H9 (cell line): ENCODE data around the gene PTPRN2. TPM values are rescaled to one million over a fixed set of nuclear protein-coding genes. Genes with fewer than 3 reads are reported as not detected.

Experiments
- DNase-seq: peaks from one replicate; pipeline ENCODE4 v3.0.0-alpha.2; 2017
- H2AFZ ChIP-seq: one replicate; pipeline ENCODE4 v1.6.1; 2013; ENCODE audit warnings: mild to moderate bottlenecking, low read length, control low read depth, moderate library complexity
- H2AK5ac ChIP-seq: 2 replicates; pipeline ENCODE4 v1.6.1; 2013; ENCODE audit warnings: low read length, control low read depth, mixed read lengths; ENCODE audit not compliant: insufficient read length
- H2BK120ac ChIP-seq: one replicate; pipeline ENCODE4 v1.6.1; 2013; ENCODE audit warnings: low read depth, mild to moderate bottlenecking, low read length, control low read depth, inconsistent platforms; ENCODE audit not compliant: poor library complexity, severe bottlenecking
- H2BK12ac ChIP-seq: 2 replicates; pipeline ENCODE4 v1.6.1; 2013; ENCODE audit warnings: low read length, control low read depth, mixed read lengths, low read depth; ENCODE audit not compliant: insufficient read length
- H2BK15ac ChIP-seq: 2 replicates; pipeline ENCODE4 v1.6.1; 2013; ENCODE audit warnings: low read depth, low read length, control low read depth
- H2BK20ac ChIP-seq: one replicate; pipeline ENCODE4 v1.6.1; 2013; ENCODE audit warnings: low read depth, mild to moderate bottlenecking, low read length, control low read depth, inconsistent platforms; ENCODE audit not compliant: poor library complexity, severe bottlenecking
- H2BK5ac ChIP-seq: 2 replicates; pipeline ENCODE4 v1.6.1; 2013; ENCODE audit warnings: low read length, control low read depth, mixed read lengths; ENCODE audit not compliant: insufficient read length
- H3K14ac ChIP-seq: 2 replicates; pipeline ENCODE4 v1.6.1; 2013; ENCODE audit warnings: low read length, control low read depth; ENCODE audit not compliant: insufficient read depth
- H3K18ac ChIP-seq: 2 replicates; pipeline ENCODE4 v1.6.1; 2013; ENCODE audit warnings: low read depth, mild to moderate bottlenecking, mixed read lengths, low read length, control low read depth; ENCODE audit not compliant: insufficient read length
- H3K23ac ChIP-seq: 2 replicates; pipeline ENCODE4 v1.6.1; 2013; ENCODE audit warnings: low read length, control low read depth, mixed read lengths, low read depth; ENCODE audit not compliant: insufficient read length
- H3K23me2 ChIP-seq: 2 replicates; pipeline ENCODE4 v1.6.1; 2013; ENCODE audit warnings: low read depth, mild to moderate bottlenecking, mixed read lengths, low read length, control low read depth; ENCODE audit not compliant: insufficient read length, poor library complexity, severe bottlenecking
- H3K27ac ChIP-seq: 2 replicates; pipeline ENCODE4 v1.5.1; 2013; ENCODE audit warnings: low read length, control low read depth, mixed read lengths, low read depth; ENCODE audit not compliant: insufficient read length
- H3K27me3 ChIP-seq: 2 replicates; pipeline ENCODE4 v1.6.1; 2013; ENCODE audit warnings: low read length, control low read depth, inconsistent platforms; ENCODE audit not compliant: insufficient read depth
- H3K4ac ChIP-seq: 2 replicates; pipeline ENCODE4 v1.6.1; 2013; ENCODE audit warnings: low read depth, mild to moderate bottlenecking, control low read depth, inconsistent platforms, low read length, moderate library complexity
- H3K4me1 ChIP-seq: 2 replicates; pipeline ENCODE4 v1.6.1; 2013; ENCODE audit warnings: low read length, control low read depth, inconsistent platforms; ENCODE audit not compliant: insufficient read depth
- H3K4me2 ChIP-seq: 2 replicates; pipeline ENCODE4 v1.6.1; 2013; ENCODE audit warnings: low read length, control low read depth, mixed read lengths; ENCODE audit not compliant: insufficient read length, insufficient read depth
- H3K56ac ChIP-seq: 2 replicates; pipeline ENCODE4 v1.6.1; 2013; ENCODE audit warnings: low read depth, mild to moderate bottlenecking, mixed read lengths, low read length, control low read depth; ENCODE audit not compliant: insufficient read length
- H3K79me1 ChIP-seq: 2 replicates; pipeline ENCODE4 v1.6.1; 2013; ENCODE audit warnings: low read depth, mild to moderate bottlenecking, moderate library complexity, low read length, control low read depth, inconsistent platforms; ENCODE audit not compliant: insufficient read depth, poor library complexity, severe bottlenecking
- H3K79me2 ChIP-seq: 2 replicates; pipeline ENCODE4 v1.6.1; 2013; ENCODE audit warnings: low read length, control low read depth, inconsistent platforms; ENCODE audit not compliant: insufficient read depth
- H3K9ac ChIP-seq: 2 replicates; pipeline ENCODE4 v1.6.1; 2013; ENCODE audit warnings: low read length, control low read depth, mixed read lengths; ENCODE audit not compliant: insufficient read length; ENCODE audit errors: extremely low read depth
- H3K9me3 ChIP-seq: one replicate; pipeline ENCODE4 v1.6.1; 2013; ENCODE audit warnings: low read depth, low read length, inconsistent platforms; ENCODE audit not compliant: control insufficient read depth
- H3T11ph ChIP-seq: one replicate; pipeline ENCODE4 v1.6.1; 2013; ENCODE audit warnings: mild to moderate bottlenecking, low read length, control low read depth, inconsistent platforms
- H4K20me1 ChIP-seq: one replicate; pipeline ENCODE4 v1.6.1; 2013; ENCODE audit not compliant: control insufficient read depth, insufficient read length, insufficient read depth
- H4K5ac ChIP-seq: 2 replicates; pipeline ENCODE4 v1.6.1; 2013; ENCODE audit warnings: low read depth, mild to moderate bottlenecking, mixed read lengths, low read length, control low read depth; ENCODE audit not compliant: insufficient read length
- H4K8ac ChIP-seq: replicated peaks from 2 replicates; pipeline ENCODE4 v1.6.1; 2013; ENCODE audit warnings: low read length, control low read depth, mixed read lengths, low read depth; ENCODE audit not compliant: insufficient read length
- H4K91ac ChIP-seq: 2 replicates; pipeline ENCODE4 v1.6.1; 2013; ENCODE audit warnings: low read depth, mild to moderate bottlenecking, moderate library complexity, mixed read lengths, low read length, control low read depth; ENCODE audit not compliant: insufficient read length
- H3K27ac Mint-ChIP-seq, 3 experiments: 2 replicates in 2 of 3; 3 replicates in 1 of 3; pipeline ENCODE4 v1.8.0; 2020 to 2021; ENCODE audit warnings: mixed read lengths in 3 of 3, mild to moderate bottlenecking in 1 of 3, moderate library complexity in 1 of 3
- H3K27me3 Mint-ChIP-seq: 2 replicates; pipeline ENCODE4 v1.8.0; 2021; ENCODE audit warnings: low read depth, mild to moderate bottlenecking, moderate library complexity, mixed read lengths
- H3K36me3 Mint-ChIP-seq, 3 experiments: 2 replicates in 2 of 3; 3 replicates in 1 of 3; pipeline ENCODE4 v1.8.0; 2020 to 2021; ENCODE audit warnings: low read depth in 3 of 3, mixed read lengths in 3 of 3; ENCODE audit not compliant: insufficient read depth in 1 of 3
- H3K4me1 Mint-ChIP-seq, 2 experiments: 2 replicates each; pipeline ENCODE4 v1.8.0; 2020; ENCODE audit warnings: mixed read lengths in 2 of 2
- H3K4me3 Mint-ChIP-seq, 2 experiments: 2 replicates in 1 of 2; 3 replicates in 1 of 2; pipeline ENCODE4 v1.8.0; 2020 to 2021; ENCODE audit warnings: mild to moderate bottlenecking in 2 of 2, mixed read lengths in 2 of 2, moderate library complexity in 1 of 2
- H3K9me3 Mint-ChIP-seq, 2 experiments: 2 replicates in 1 of 2; 3 replicates in 1 of 2; pipeline ENCODE4 v1.8.0; 2020; ENCODE audit warnings: mild to moderate bottlenecking in 2 of 2, mixed read lengths in 2 of 2, moderate library complexity in 1 of 2
- CTCF ChIP-seq: fragments of 200-600 bp; sonication (generic); conservative IDR thresholded peaks from 3 replicates; pipeline ENCODE4 v1.8.0; 2021; ENCODE audit warnings: antibody characterized with exemption, mild to moderate bottlenecking
- WGBS: extraction: QIAGEN DNeasy Blood & Tissue Kit; methylation state at CpG from one replicate; pipeline ENCODE4 v1.1.7; 2013; ENCODE audit warnings: missing lambda C conversion rate, low lambda C conversion rate, mixed read lengths; ENCODE audit not compliant: insufficient read length; ENCODE audit errors: extremely low coverage; 5-methylcytosine and 5-hydroxymethylcytosine counted together
- total RNA-seq: library from RNA; stranded (reverse); gene quantifications from 2 replicates; pipeline ENCODE4 v1.2.1, GENCODE V29; 2021

The PTPRN2 gene
- total RNA-seq, 1 experiment from 2014 or later = 5.2 TPM

GRCh38 chr7:157966490-157966889 lies 621.1 kb downstream of the PTPRN2 start:
- H3T11ph ChIP-seq = no peak overlapping the region
- H3K27me3 ChIP-seq = no peaks in the 10 kb centered on the region
- no peak for DNase-seq
- H2BK20ac ChIP-seq = no peak overlapping the region
- no peak overlapping the region for H3K4ac ChIP-seq
- no peak overlapping the region for H2AK5ac ChIP-seq
- H3K79me2 ChIP-seq = no peaks in the 10 kb centered on the region
- H2BK12ac ChIP-seq = no peak overlapping the region
- no peak overlapping the region for H3K56ac ChIP-seq
- H3K4me1 ChIP-seq = peaks cover 5% of the 10 kb centered on the region; the same call in 1 of the 2 replicates
- WGBS = 100% methylated on average over 1 of the region's 1 CpG
- no peak overlapping the region for H3K4me3 Mint-ChIP-seq
- peaks cover 9 to 15% of the 10 kb centered on the region in 2 experiments for H3K4me1 Mint-ChIP-seq
- peaks cover 23 to 32% of the 10 kb centered on the region in 2 experiments for H3K9me3 Mint-ChIP-seq
- H2BK15ac ChIP-seq = no peak overlapping the region
- H2BK5ac ChIP-seq = no peak overlapping the region
- TF ChIP-seq CTCF = no peak
- no peak overlapping the region for H3K4me2 ChIP-seq
- H3K79me1 ChIP-seq = no peaks in the 10 kb centered on the region
- H3K9me3 ChIP-seq = peaks cover 15% of the 10 kb centered on the region
- H3K27ac ChIP-seq = no peak overlapping the region
- no peak overlapping the region for H3K14ac ChIP-seq
- H3K27ac Mint-ChIP-seq = no peak overlapping the region
- H4K91ac ChIP-seq = no peak overlapping the region
- H3K23me2 ChIP-seq = peaks cover 3% of the 10 kb centered on the region
- H3K18ac ChIP-seq = no peak overlapping the region
- H3K27me3 Mint-ChIP-seq = peaks cover 27% of the 10 kb centered on the region
- no peak overlapping the region for H2BK120ac ChIP-seq
- no peak overlapping the region for H4K8ac ChIP-seq
- no peak overlapping the region for H4K5ac ChIP-seq
- no peaks in the 10 kb centered on the region for H4K20me1 ChIP-seq
- peaks cover 10 to 24% (median 22%) of the 10 kb centered on the region in 3 experiments for H3K36me3 Mint-ChIP-seq
- H2AFZ ChIP-seq = no peak overlapping the region
- no peak overlapping the region for H3K9ac ChIP-seq
- H3K23ac ChIP-seq = no peak overlapping the region
